Retinal pigment epithelial cell (primary cell): ENCODE results near the gene SUSD6.

ENCODE experiments used
- DNase-seq: peaks from one replicate; pipeline ENCODE4 v3.0.0-alpha.2; 2010; ENCODE audit warnings: low read depth
- H3K4me3 ChIP-seq: 2 replicates; pipeline ENCODE4 v1.5.1; 2011; ENCODE audit warnings: mild to moderate bottlenecking, low read length, control low read depth, moderate library complexity
- CTCF ChIP-seq: conservative IDR thresholded peaks from 2 replicates; pipeline ENCODE4 v1.5.1; 2011; ENCODE audit warnings: low read depth, low read length, control low read depth, inconsistent platforms

Gene SUSD6

GRCh38 chr14:69572030-69572840 is 39.2 kb upstream of the SUSD6 start:
- TF ChIP-seq CTCF: no peak
- no peak overlapping the region for H3K4me3 ChIP-seq
- DNase-seq: no peak

GRCh38 chr14:69572841-69573135 is 38.6 kb upstream of the SUSD6 start:
- H3K4me3 ChIP-seq: no peak overlapping the region

GRCh38 chr14:69573205-69573830 is 38.1 kb upstream of the SUSD6 start:
- no peak for TF ChIP-seq CTCF
- no peak overlapping the region for H3K4me3 ChIP-seq
- DNase-seq: no peak

More at GRCh38 chr14:69572841-69573135, 38.6 kb upstream of the SUSD6 start:
- DNase-seq: no peak
- no peak for TF ChIP-seq CTCF

- no peak for DNase-seq
- no peak for TF ChIP-seq CTCF
- H3K4me3 ChIP-seq: peak overlapping the region; percentile 37
These were observed 37.5 kb upstream of the SUSD6 start for GRCh38 chr14:69573831-69574262.

GRCh38 chr14:69574263-69574953 is 37.0 kb upstream of the SUSD6 start, which contains the start of gene CCDC177:
CCDC177 (minus strand) TSS chr14:69574871; CDS start chr14:69573622, 1,249 bp downstream.
- peak within 1 kb of the TSS; percentile 37 for H3K4me3 ChIP-seq
- peak; percentile 99 for TF ChIP-seq CTCF
- no peak for DNase-seq

GRCh38 chr14:69574954-69575295 is 36.5 kb upstream of the SUSD6 start:
- TF ChIP-seq CTCF: no peak

More at GRCh38 chr14:69574954-69575295, 36.5 kb upstream of the SUSD6 start:
- no peak overlapping the region for H3K4me3 ChIP-seq
- DNase-seq: no peak
